HepG2 (cell line): ENCODE data around the gene TRIM36. TPM values are rescaled to one million over a fixed set of nuclear protein-coding genes. Genes with fewer than 3 reads are reported as not detected.

Experiments
- AHR ChIP-seq: IDR thresholded peaks from 2 replicates; pipeline ENCODE4 v1.6.1; 2018; ENCODE audit warnings: missing genetic modification reagents, missing compliant biosample characterization
- BRD4 ChIP-seq: sonication (generic); formaldehyde crosslinking; IDR thresholded peaks from 2 replicates; pipeline ENCODE4 v1.4.0; 2020; ENCODE audit warnings: missing genetic modification reagents
- FOXJ3 ChIP-seq: sonication (generic); formaldehyde crosslinking; IDR thresholded peaks from 2 replicates; pipeline ENCODE4 v1.4.0; 2020; ENCODE audit warnings: missing genetic modification reagents, mild to moderate bottlenecking, borderline replicate concordance
- GATAD2A ChIP-seq: IDR thresholded peaks from 2 replicates; pipeline ENCODE4 v1.6.1; 2016
- HES4 ChIP-seq: sonication (generic); formaldehyde crosslinking; IDR thresholded peaks from 2 replicates; pipeline ENCODE4 v1.9.0; 2021; ENCODE audit warnings: mild to moderate bottlenecking, missing genetic modification reagents, borderline replicate concordance
- HOXA5 ChIP-seq: sonication (generic); formaldehyde crosslinking; IDR thresholded peaks from 2 replicates; pipeline ENCODE4 v1.4.0; 2020; ENCODE audit warnings: missing genetic modification reagents
- MXI1 ChIP-seq: IDR thresholded peaks from 3 replicates; pipeline ENCODE4 v1.6.1; 2012; ENCODE audit warnings: low read depth, low read length, inconsistent platforms, borderline replicate concordance
- NAIF1 ChIP-seq: sonication (generic); formaldehyde crosslinking; IDR thresholded peaks from 2 replicates; pipeline ENCODE4 v1.5.0; 2020; ENCODE audit warnings: mild to moderate bottlenecking, missing genetic modification reagents, borderline replicate concordance
- NR1H2 ChIP-seq: sonication (generic); formaldehyde crosslinking; IDR thresholded peaks from 2 replicates; pipeline ENCODE4 v1.8.1; 2022; ENCODE audit warnings: low read depth, missing genetic modification reagents, borderline replicate concordance
- SOX5 ChIP-seq: IDR thresholded peaks from 2 replicates; pipeline ENCODE4 v1.6.1; 2016; ENCODE audit warnings: borderline replicate concordance
- TMF1 ChIP-seq: sonication (generic); formaldehyde crosslinking; IDR thresholded peaks from 2 replicates; pipeline ENCODE4 v1.8.1; 2022; ENCODE audit warnings: low read depth, missing genetic modification reagents
- ZFP90 ChIP-seq: sonication (generic); formaldehyde crosslinking; IDR thresholded peaks from 2 replicates; pipeline ENCODE4 v1.8.0; 2022; ENCODE audit warnings: missing genetic modification reagents, mild to moderate bottlenecking, inconsistent platforms, borderline replicate concordance
- ZNF317 ChIP-seq: sonication (generic); formaldehyde crosslinking; IDR thresholded peaks from 2 replicates; pipeline ENCODE4 v1.5.0; 2020; ENCODE audit warnings: mild to moderate bottlenecking, missing genetic modification reagents
- ZNF749 ChIP-seq: sonication (generic); formaldehyde crosslinking; IDR thresholded peaks from 2 replicates; pipeline ENCODE4 v1.8.0; 2022; ENCODE audit warnings: mild to moderate bottlenecking, missing genetic modification reagents, moderate library complexity, borderline replicate concordance
- ZNF768 ChIP-seq: sonication (generic); formaldehyde crosslinking; IDR thresholded peaks from 2 replicates; pipeline ENCODE4 v1.4.0; 2020; ENCODE audit warnings: missing genetic modification reagents
- ZSCAN21 ChIP-seq: sonication (generic); formaldehyde crosslinking; IDR thresholded peaks from 2 replicates; pipeline ENCODE4 v1.8.0; 2022; ENCODE audit warnings: mild to moderate bottlenecking, missing genetic modification reagents, moderate library complexity, borderline replicate concordance
- polyA plus RNA-seq, 8 experiments: library from polyadenylated mRNA; depleted of rRNA in 3 of 8; stranded (reverse) in 7 of 8; unstranded in 1 of 8; fragments of >200 nt; fragmentation: Illumina TruSeq in 4 of 8; extraction: Trizol in 4 of 8; gene quantifications; 2 replicates each; pipeline versions ENCODE4 v1.2.1 to v1.2.3, GENCODE V29; 2011 to 2016; ENCODE audit warnings: low read depth in 4 of 8, missing spikeins in 1 of 8, mixed read lengths in 1 of 8; ENCODE audit not compliant: insufficient read depth in 1 of 8
- total RNA-seq, 5 experiments: library from RNA; depleted of rRNA; stranded (reverse); fragments of >200 nt; fragmentation: Illumina TruSeq; extraction: Trizol; gene quantifications; 2 replicates each; pipeline ENCODE4 v1.2.3, GENCODE V29; 2016; ENCODE audit warnings: low read depth in 1 of 5
- TF ChIP-seq, protein P1 (sequence below): sonication (generic); formaldehyde crosslinking; IDR thresholded peaks from 2 replicates; pipeline ENCODE4 v1.5.0; 2020; ENCODE audit warnings: mild to moderate bottlenecking, missing genetic modification reagents
- TF ChIP-seq, protein P2 (sequence below): sonication (generic); formaldehyde crosslinking; IDR thresholded peaks from 2 replicates; pipeline ENCODE4 v1.8.1; 2022; ENCODE audit warnings: low read depth, mild to moderate bottlenecking, missing genetic modification reagents
- TF ChIP-seq, protein P3 (sequence below): sonication (generic); formaldehyde crosslinking; IDR thresholded peaks from 2 replicates; pipeline ENCODE4 v1.4.0; 2020; ENCODE audit warnings: mild to moderate bottlenecking, missing genetic modification reagents
- TF ChIP-seq, protein P4 (sequence below): sonication (generic); formaldehyde crosslinking; IDR thresholded peaks from 2 replicates; pipeline ENCODE4 v1.5.0; 2020; ENCODE audit warnings: missing genetic modification reagents
- TF ChIP-seq, protein P5 (sequence below): IDR thresholded peaks from 2 replicates; pipeline ENCODE4 v1.6.1; 2012; ENCODE audit warnings: low read depth, low read length, improper control_type of control experiment

The TRIM36 gene
- total and polyA plus RNA-seq, 2 of the 13 experiments (the other 11 are each of a cell fraction or from before 2014, with no cell fraction given) = 1.7 to 2.4 TPM

DNA sequence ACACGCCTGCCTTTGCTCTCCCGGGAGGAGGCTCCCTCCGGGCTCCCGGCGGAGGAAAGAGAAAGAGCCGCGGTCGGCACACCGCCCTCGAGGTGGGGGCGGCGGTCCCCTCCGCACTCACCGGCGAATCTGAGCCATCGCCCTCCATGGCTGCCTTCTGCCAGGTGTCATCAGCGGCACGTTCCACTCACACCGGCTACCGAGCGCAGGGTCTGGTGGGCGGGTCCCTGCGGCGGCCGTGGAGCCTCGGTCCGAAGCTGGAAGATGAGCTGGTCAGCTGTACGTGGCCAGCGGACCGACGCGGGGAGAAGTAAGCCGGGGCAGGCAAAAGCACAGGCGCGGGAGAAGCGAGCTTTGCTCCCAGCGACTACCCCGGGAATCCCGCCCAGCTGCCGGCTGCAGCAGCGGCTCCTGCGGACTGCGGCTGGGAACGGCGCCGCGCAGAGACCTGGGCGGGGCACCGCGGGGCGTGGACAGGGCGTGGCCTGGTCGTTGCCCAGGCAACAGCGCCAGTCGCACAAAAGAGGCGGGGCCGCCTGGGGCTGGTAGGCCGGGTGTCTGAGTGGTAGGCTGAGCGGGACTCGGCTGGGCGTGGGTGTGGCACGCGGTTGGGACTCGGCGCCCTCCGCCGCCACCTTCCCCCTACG, at the start of gene TRIM36 (continued):
- TF ChIP-seq, protein P1, sequence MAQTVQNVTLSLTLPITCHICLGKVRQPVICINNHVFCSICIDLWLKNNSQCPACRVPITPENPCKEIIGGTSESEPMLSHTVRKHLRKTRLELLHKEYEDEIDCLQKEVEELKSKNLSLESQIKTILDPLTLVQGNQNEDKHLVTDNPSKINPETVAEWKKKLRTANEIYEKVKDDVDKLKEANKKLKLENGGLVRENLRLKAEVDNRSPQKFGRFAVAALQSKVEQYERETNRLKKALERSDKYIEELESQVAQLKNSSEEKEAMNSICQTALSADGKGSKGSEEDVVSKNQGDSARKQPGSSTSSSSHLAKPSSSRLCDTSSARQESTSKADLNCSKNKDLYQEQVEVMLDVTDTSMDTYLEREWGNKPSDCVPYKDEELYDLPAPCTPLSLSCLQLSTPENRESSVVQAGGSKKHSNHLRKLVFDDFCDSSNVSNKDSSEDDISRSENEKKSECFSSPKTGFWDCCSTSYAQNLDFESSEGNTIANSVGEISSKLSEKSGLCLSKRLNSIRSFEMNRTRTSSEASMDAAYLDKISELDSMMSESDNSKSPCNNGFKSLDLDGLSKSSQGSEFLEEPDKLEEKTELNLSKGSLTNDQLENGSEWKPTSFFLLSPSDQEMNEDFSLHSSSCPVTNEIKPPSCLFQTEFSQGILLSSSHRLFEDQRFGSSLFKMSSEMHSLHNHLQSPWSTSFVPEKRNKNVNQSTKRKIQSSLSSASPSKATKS (CRISPR knock-in tag) = no peak
- TF ChIP-seq, protein P2, sequence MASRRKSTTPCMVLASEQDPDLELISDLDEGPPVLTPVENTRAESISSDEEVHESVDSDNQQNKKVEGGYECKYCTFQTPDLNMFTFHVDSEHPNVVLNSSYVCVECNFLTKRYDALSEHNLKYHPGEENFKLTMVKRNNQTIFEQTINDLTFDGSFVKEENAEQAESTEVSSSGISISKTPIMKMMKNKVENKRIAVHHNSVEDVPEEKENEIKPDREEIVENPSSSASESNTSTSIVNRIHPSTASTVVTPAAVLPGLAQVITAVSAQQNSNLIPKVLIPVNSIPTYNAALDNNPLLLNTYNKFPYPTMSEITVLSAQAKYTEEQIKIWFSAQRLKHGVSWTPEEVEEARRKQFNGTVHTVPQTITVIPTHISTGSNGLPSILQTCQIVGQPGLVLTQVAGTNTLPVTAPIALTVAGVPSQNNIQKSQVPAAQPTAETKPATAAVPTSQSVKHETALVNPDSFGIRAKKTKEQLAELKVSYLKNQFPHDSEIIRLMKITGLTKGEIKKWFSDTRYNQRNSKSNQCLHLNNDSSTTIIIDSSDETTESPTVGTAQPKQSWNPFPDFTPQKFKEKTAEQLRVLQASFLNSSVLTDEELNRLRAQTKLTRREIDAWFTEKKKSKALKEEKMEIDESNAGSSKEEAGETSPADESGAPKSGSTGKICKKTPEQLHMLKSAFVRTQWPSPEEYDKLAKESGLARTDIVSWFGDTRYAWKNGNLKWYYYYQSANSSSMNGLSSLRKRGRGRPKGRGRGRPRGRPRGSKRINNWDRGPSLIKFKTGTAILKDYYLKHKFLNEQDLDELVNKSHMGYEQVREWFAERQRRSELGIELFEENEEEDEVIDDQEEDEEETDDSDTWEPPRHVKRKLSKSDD (CRISPR knock-in tag) = no peak
- peak; percentile 41; the same call in 1 of the 2 replicates for TF ChIP-seq ZNF317 (CRISPR knock-in tag)
- no peak for TF ChIP-seq HOXA5
- TF ChIP-seq TMF1 (CRISPR knock-in tag) = peak; percentile 56; the same call in 1 of the 2 replicates
- 0 out of 2 replicates have a peak, but pooled peaks have one; percentile 40 for TF ChIP-seq GATAD2A (CRISPR knock-in tag)
- TF ChIP-seq, protein P3, sequence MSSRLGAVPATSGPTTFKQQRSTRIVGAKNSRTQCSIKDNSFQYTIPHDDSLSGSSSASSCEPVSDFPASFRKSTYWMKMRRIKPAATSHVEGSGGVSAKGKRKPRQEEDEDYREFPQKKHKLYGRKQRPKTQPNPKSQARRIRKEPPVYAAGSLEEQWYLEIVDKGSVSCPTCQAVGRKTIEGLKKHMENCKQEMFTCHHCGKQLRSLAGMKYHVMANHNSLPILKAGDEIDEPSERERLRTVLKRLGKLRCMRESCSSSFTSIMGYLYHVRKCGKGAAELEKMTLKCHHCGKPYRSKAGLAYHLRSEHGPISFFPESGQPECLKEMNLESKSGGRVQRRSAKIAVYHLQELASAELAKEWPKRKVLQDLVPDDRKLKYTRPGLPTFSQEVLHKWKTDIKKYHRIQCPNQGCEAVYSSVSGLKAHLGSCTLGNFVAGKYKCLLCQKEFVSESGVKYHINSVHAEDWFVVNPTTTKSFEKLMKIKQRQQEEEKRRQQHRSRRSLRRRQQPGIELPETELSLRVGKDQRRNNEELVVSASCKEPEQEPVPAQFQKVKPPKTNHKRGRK (CRISPR knock-in tag) = no peak
- TF ChIP-seq, protein P4, sequence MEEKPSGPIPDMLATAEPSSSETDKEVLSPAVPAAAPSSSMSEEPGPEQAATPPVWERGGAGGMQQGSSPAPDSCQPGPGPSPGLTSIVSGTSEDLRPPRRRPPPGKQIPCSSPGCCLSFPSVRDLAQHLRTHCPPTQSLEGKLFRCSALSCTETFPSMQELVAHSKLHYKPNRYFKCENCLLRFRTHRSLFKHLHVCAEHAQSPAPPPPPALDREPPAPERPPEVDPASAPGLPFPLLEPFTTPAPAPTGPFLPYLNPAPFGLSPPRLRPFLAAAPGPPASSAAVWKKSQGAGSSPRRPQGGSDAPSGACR = peak; percentile 81
- TF ChIP-seq ZNF768 (CRISPR knock-in tag) = peak; percentile 58; the same call in 1 of the 2 replicates
- 0 out of 2 replicates have a peak, but pooled peaks have one; percentile 35 for TF ChIP-seq BRD4
- peak; percentile 92; the same call in 2 of the 3 replicates for TF ChIP-seq MXI1
- TF ChIP-seq NAIF1 (CRISPR knock-in tag) = peak; percentile 92
- TF ChIP-seq ZNF749 (CRISPR knock-in tag) = no peak
- TF ChIP-seq, protein P5, sequence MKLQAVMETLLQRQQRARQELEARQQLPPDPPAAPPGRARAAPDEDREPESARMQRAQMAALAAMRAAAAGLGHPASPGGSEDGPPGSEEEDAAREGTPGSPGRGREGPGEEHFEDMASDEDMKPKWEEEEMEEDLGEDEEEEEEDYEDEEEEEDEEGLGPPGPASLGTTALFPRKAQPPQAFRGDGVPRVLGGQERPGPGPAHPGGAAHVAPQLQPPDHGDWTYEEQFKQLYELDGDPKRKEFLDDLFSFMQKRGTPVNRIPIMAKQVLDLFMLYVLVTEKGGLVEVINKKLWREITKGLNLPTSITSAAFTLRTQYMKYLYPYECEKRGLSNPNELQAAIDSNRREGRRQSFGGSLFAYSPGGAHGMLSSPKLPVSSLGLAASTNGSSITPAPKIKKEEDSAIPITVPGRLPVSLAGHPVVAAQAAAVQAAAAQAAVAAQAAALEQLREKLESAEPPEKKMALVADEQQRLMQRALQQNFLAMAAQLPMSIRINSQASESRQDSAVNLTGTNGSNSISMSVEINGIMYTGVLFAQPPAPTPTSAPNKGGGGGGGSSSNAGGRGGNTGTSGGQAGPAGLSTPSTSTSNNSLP = no peak
- TF ChIP-seq NR1H2 (CRISPR knock-in tag) = no peak
- TF ChIP-seq ZFP90 (CRISPR knock-in tag) = 0 out of 2 replicates have a peak, but pooled peaks have one; percentile 51
- TF ChIP-seq FOXJ3 (CRISPR knock-in tag) = no peak
- TF ChIP-seq SOX5 (CRISPR knock-in tag) = peak; percentile 41; the same call in 1 of the 2 replicates
- TF ChIP-seq HES4 = peak; percentile 57; the same call in 1 of the 2 replicates
- no peak for TF ChIP-seq ZSCAN21 (CRISPR knock-in tag)
- TF ChIP-seq AHR (CRISPR knock-in tag) = no peak
